HCT116 (cell line): ENCODE data around the gene GRIN2D. TPM values are rescaled to one million over a fixed set of nuclear protein-coding genes. Genes with fewer than 3 reads are reported as not detected.

Experiments used
- ATAC-seq: fragments of 200-7000 bp; cut with Tn5 transposase; 2 replicates; pipeline ENCODE4 v1.9.1; 2020; ENCODE audit warnings: mild to moderate bottlenecking, moderate library complexity
- BruUV-seq: library from RNA; stranded (reverse); fragments of 400-500 nt; replicated peaks from 2 replicates; lab custom pipeline; 2021; lab: Mats Ljungman, UMichigan
- CTCF ChIA-PET: fragments of 300-600 bp; sonication (Branson Sonifier 250); formaldehyde crosslinking; loops from one replicate; lab custom pipeline; 2021; ENCODE audit warnings: antibody characterized with exemption; lab: Charles Lee
- POLR2A ChIA-PET: fragments of 300-600, 350-600 bp; sonication (Branson Sonifier 250); formaldehyde crosslinking; loops from one replicate; lab custom pipeline; 2021; ENCODE audit warnings: antibody characterized with exemption; lab: Charles Lee
- RAD21 ChIA-PET, 2 experiments: fragments of 300-600 bp; sonication (Branson Sonifier 250); formaldehyde crosslinking; loops; one replicate each; lab custom pipeline; 2023; ENCODE audit warnings: low total read pairs in 2 of 2; ENCODE audit not compliant: uncharacterized antibody in 2 of 2, unreplicated experiment in 2 of 2, low non-redundant PET in 1 of 2; lab: Charles Lee
- DNase-seq: peaks from one replicate; pipeline ENCODE4 v3.0.0-alpha.2; 2010; ENCODE audit warnings: low read depth, low spot score
- H2AFZ ChIP-seq: fragments of 200-600 bp; shearing (Covaris generic), sonication (generic); 2 replicates; pipeline ENCODE4 v1.6.1; 2017; ENCODE audit warnings: low read depth, mixed run types, mixed read lengths, antibody characterized with exemption, low read length; ENCODE audit not compliant: poor library complexity, severe bottlenecking
- H3K27ac ChIP-seq: 2 replicates; pipeline ENCODE4 v1.5.1; 2012; ENCODE audit warnings: low read depth, low read length
- H3K27me3 ChIP-seq: fragments of 200-600 bp; sonication (generic); 2 replicates; pipeline ENCODE4 v1.6.1; 2016; ENCODE audit warnings: mixed run types, low read length, mixed read lengths; ENCODE audit not compliant: insufficient read depth
- H3K36me3 ChIP-seq, 2 experiments: fragments of 200-500 bp in 1 of 2; fragments of 200-600 bp in 1 of 2; sonication (Bioruptor generic) in 1 of 2; sonication (generic) in 1 of 2; 2 replicates each; pipeline versions ENCODE4 v1.5.1 to v1.6.1; 2014 to 2016; ENCODE audit warnings: low read length in 2 of 2, inconsistent platforms in 1 of 2, mixed read lengths in 1 of 2, mixed run types in 1 of 2; ENCODE audit not compliant: insufficient read depth in 2 of 2, control insufficient read depth in 1 of 2
- H3K4me1 ChIP-seq, 2 experiments: fragments of 200-600 bp in 1 of 2; sonication (generic) in 1 of 2; 2 replicates each; pipeline versions ENCODE4 v1.5.1 to v1.6.1; 2012 to 2017; ENCODE audit warnings: low read length in 2 of 2, inconsistent platforms in 1 of 2, mild to moderate bottlenecking in 1 of 2, mixed read lengths in 1 of 2, mixed run types in 1 of 2, moderate library complexity in 1 of 2; ENCODE audit not compliant: insufficient read depth in 2 of 2, control insufficient read depth in 1 of 2
- H3K4me2 ChIP-seq: fragments of 200-600 bp; sonication (generic); 2 replicates; pipeline ENCODE4 v1.6.1; 2017; ENCODE audit warnings: mixed run types, low read length, mixed read lengths
- H3K4me3 ChIP-seq, 2 experiments: fragments of 200-600 bp in 1 of 2; sonication (generic) in 1 of 2; replicated peaks in 1 of 2; 2 replicates each; pipeline ENCODE4 v1.5.1; 2011 to 2016; ENCODE audit warnings: low read length in 2 of 2, control low read depth in 1 of 2, low read depth in 1 of 2, mild to moderate bottlenecking in 1 of 2, mixed read lengths in 1 of 2, mixed run types in 1 of 2
- H3K79me2 ChIP-seq: fragments of 200-600 bp; sonication (generic); 2 replicates; pipeline ENCODE4 v1.6.1; 2017; ENCODE audit warnings: mild to moderate bottlenecking, mixed run types, low read length, moderate library complexity, mixed read lengths; ENCODE audit not compliant: insufficient read depth
- H3K9ac ChIP-seq: fragments of 200-600 bp; sonication (generic); 2 replicates; pipeline ENCODE4 v1.6.1; 2016; ENCODE audit warnings: low read length, mixed read lengths
- H3K9me2 ChIP-seq: fragments of 200-600 bp; sonication (generic), shearing (Covaris generic); 2 replicates; pipeline ENCODE4 v1.6.1; 2017; ENCODE audit warnings: mixed run types, mild to moderate bottlenecking, moderate library complexity; ENCODE audit not compliant: insufficient read depth
- H3K9me3 ChIP-seq, 2 experiments: fragments of 200-500 bp in 1 of 2; fragments of 200-600 bp in 1 of 2; sonication (Bioruptor generic) in 1 of 2; sonication (generic) in 1 of 2; 2 replicates each; pipeline ENCODE4 v1.6.1; 2014 to 2017; ENCODE audit warnings: low read length in 2 of 2, mixed read lengths in 2 of 2, inconsistent platforms in 1 of 2, low read depth in 1 of 2, mild to moderate bottlenecking in 1 of 2, mixed run types in 1 of 2, moderate library complexity in 1 of 2; ENCODE audit not compliant: control insufficient read depth in 1 of 2, insufficient read depth in 1 of 2
- H4K20me1 ChIP-seq: fragments of 200-600 bp; sonication (generic), shearing (Covaris generic); 2 replicates; pipeline ENCODE4 v1.6.1; 2017; ENCODE audit warnings: mixed run types, mild to moderate bottlenecking, moderate library complexity; ENCODE audit not compliant: insufficient read depth
- CBX3 ChIP-seq: IDR thresholded peaks from 2 replicates; pipeline ENCODE4 v1.6.1; 2012; ENCODE audit warnings: low read depth
- EGR1 ChIP-seq: IDR thresholded peaks from 2 replicates; pipeline ENCODE4 v1.6.1; 2012; ENCODE audit warnings: low read depth
- POLR2AphosphoS5 ChIP-seq: IDR thresholded peaks from 2 replicates; pipeline ENCODE4 v1.6.1; 2011; ENCODE audit warnings: mild to moderate bottlenecking, low read depth, low read length, moderate library complexity
- SIN3A ChIP-seq: IDR thresholded peaks from 2 replicates; pipeline ENCODE4 v1.6.1; 2012; ENCODE audit warnings: low read depth
- SP1 ChIP-seq: IDR thresholded peaks from 2 replicates; pipeline ENCODE4 v1.6.1; 2012; ENCODE audit warnings: low read depth
- ZFX ChIP-seq: fragments of 450-650 bp; IDR thresholded peaks from 2 replicates; pipeline ENCODE4 v1.6.1; 2017
- intact Hi-C: fragments of 100-400 bp; cut with micrococcal nuclease; formaldehyde crosslinking; loops from 2 replicates; pipeline ENCODE4 v1.10.0; 2022
- total RNA-seq: library from RNA; stranded (reverse); gene quantifications from one replicate; pipeline ENCODE4 v1.2.1, GENCODE V29; 2021; ENCODE audit not compliant: unreplicated experiment
- TF ChIP-seq, protein P1 (sequence below): IDR thresholded peaks from 2 replicates; pipeline ENCODE4 v1.6.1; 2012; ENCODE audit warnings: low read depth

GRIN2D gene
- total RNA-seq, 1 experiment from 2014 or later = 26.2 TPM

DNA sequence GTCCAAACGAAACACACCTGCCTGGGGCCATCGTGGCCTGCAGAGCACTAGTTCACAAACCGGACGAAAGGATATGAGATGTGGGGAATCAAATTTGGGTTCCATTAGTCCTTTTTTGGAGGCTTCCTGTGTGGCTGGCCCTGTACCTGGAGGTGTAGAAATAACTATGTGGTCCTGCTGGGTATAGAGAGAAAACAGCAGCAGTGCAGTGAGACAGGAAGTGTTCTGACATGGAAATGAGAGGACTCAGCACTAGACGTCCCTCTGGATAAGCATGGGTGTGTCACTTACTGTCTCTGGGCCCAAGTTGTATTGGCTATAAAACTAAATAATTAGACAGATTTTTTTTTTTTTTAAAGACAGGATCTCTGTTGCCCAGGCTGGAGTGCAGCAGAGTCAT, 14.4 kb upstream of the GRIN2D start:
- CTCF ChIA-PET = interaction anchor here (0.8 kb wide), 1 partner anchor 12 kb away, joined by 4 read pairs; the partner anchor contains the start of gene KDELR1

DNA sequence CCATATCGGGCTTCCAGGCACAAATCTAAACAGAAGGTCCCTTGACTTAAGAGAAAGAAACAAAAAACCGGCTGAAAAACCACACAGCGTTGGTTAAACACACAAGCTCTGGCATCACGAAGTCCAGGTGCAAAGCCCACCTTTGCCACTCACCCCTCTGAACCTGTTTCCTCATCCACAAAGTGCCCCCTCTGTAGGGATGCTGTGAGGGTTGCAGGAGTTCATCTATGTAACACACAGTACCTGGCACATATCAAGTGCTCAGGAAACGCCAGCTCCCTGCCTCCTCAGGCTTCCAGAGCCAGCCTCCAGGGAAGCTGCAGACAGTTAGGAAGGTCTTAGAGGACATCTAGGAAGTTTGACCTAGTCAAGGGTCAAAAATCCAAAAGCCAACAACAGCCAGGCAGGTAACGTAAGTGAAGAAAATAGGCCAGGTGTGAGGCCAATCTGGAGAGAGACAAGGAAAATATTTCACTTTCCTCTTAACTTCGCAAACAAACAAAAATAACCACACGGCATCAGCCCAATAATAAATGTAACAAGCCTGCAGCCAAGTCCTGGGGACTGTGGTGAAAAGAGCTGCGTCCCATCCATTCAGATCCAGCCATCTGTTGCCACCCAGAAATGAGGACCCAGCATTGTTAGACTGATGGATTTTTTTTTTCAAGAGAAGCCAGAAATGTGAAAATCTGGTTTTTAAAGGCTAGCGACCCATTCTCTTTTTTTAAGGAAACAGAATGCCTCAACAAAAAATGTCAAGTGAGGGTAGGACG, 12.1 kb upstream of the GRIN2D start:
- BruUV-seq = no TSS peak
- Histone ChIP-seq H3K36me3 (peaks cover 27 to 34% of the 10 kb centered on the region in 2 experiments; a peak in 3 of 4 replicates), H3K4me2 (no peak overlapping the region), H3K4me3 (no peak overlapping the region), H3K9me2 (no peaks in the 10 kb centered on the region), H3K27me3 (no peaks in the 10 kb centered on the region), H2AFZ (no peak overlapping the region), H3K4me1 (peaks cover 13 to 21% of the 10 kb centered on the region in 2 experiments; a peak in 3 of 4 replicates), H3K9me3 (no peaks in the 10 kb centered on the region), H3K79me2 (no peaks in the 10 kb centered on the region), H4K20me1 (no peaks in the 10 kb centered on the region), H3K27ac (no peak overlapping the region), H3K9ac (no peak overlapping the region)
- no peak for TF ChIP-seq ZFX
- TF ChIP-seq, protein P1, sequence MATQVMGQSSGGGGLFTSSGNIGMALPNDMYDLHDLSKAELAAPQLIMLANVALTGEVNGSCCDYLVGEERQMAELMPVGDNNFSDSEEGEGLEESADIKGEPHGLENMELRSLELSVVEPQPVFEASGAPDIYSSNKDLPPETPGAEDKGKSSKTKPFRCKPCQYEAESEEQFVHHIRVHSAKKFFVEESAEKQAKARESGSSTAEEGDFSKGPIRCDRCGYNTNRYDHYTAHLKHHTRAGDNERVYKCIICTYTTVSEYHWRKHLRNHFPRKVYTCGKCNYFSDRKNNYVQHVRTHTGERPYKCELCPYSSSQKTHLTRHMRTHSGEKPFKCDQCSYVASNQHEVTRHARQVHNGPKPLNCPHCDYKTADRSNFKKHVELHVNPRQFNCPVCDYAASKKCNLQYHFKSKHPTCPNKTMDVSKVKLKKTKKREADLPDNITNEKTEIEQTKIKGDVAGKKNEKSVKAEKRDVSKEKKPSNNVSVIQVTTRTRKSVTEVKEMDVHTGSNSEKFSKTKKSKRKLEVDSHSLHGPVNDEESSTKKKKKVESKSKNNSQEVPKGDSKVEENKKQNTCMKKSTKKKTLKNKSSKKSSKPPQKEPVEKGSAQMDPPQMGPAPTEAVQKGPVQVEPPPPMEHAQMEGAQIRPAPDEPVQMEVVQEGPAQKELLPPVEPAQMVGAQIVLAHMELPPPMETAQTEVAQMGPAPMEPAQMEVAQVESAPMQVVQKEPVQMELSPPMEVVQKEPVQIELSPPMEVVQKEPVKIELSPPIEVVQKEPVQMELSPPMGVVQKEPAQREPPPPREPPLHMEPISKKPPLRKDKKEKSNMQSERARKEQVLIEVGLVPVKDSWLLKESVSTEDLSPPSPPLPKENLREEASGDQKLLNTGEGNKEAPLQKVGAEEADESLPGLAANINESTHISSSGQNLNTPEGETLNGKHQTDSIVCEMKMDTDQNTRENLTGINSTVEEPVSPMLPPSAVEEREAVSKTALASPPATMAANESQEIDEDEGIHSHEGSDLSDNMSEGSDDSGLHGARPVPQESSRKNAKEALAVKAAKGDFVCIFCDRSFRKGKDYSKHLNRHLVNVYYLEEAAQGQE = no peak
- ChIA-PET RAD21 (no interaction called here), CTCF (interaction anchor here (1.0 kb wide), 1 partner anchor 10 kb away, joined by 3 read pairs; the partner anchor contains the start of gene KDELR1), POLR2A (interaction anchor here (0.7 to 0.8 kb wide), 2 partner anchors 10 to 238 kb away, joined by 6 read pairs; partner anchors contain the start of genes KDELR1, RPL18 and SPHK2)
- intact Hi-C loops = no loop called here
- DNase-seq (no peak), ATAC-seq (no peak; the same call in 1 of the 2 replicates)

More for the DNA sequence above, 14.4 kb upstream of the GRIN2D start:
- Histone ChIP-seq H3K36me3 (peaks cover 11 to 16% of the 10 kb centered on the region in 2 experiments; a peak in 3 of 4 replicates), H3K79me2 (no peaks in the 10 kb centered on the region), H3K9me3 (no peaks in the 10 kb centered on the region), H3K9ac (no peak overlapping the region), H3K4me2 (peak overlapping the region; percentile 66; the same call in 1 of the 2 replicates), H3K9me2 (no peaks in the 10 kb centered on the region), H3K27me3 (no peaks in the 10 kb centered on the region), H4K20me1 (no peaks in the 10 kb centered on the region), H2AFZ (no peak overlapping the region), H3K27ac (no peak overlapping the region), H3K4me3 (no peak overlapping the region), H3K4me1 (peaks cover 13 to 24% of the 10 kb centered on the region in 2 experiments; a peak in 3 of 4 replicates)
- no peak for ATAC-seq
- BruUV-seq = no TSS peak
- ChIA-PET POLR2A (no interaction called here), RAD21 (no interaction called here)
- DNase-seq = no peak
- intact Hi-C loops = no loop called here
- TF ChIP-seq POLR2AphosphoS5 (peak; percentile 17; the same call in 1 of the 2 replicates), SIN3A (no peak), SP1 (no peak), CBX3 (no peak), EGR1 (no peak)
